Measurements from ENCODE around the gene CFAP251. TPM values are rescaled to one million over a fixed set of nuclear protein-coding genes. Genes with fewer than 3 reads are reported as not detected.
A peak's percentile ranks its signal among the peaks of the same experiment; 100 is the strongest.

Gene CFAP251
- total and polyA plus RNA-seq, 2 of the 13 experiments (the other 11 are each of a cell fraction or from before 2014, with no cell fraction given) = 0.30 to 0.42 TPM

GRCh38 chr12:121888478-121889273 lies 29.7 kb upstream of the CFAP251 start, which contains the start of gene PSMD9 (continued):
- TF ChIP-seq ZBTB33 (CRISPR knock-in tag; IDR thresholded peaks at IDR 0.05) (peak; percentile 86), ZNF124 (CRISPR knock-in tag; IDR thresholded peaks at IDR 0.05) (peak; percentile 74), POLR2G (IDR thresholded peaks at IDR 0.05; ENCODE audit: low read depth, low read length) (peak; percentile 94), ATF2 (CRISPR knock-in tag; IDR thresholded peaks at IDR 0.05) (peak; percentile 88), ZGPAT (CRISPR knock-in tag; IDR thresholded peaks at IDR 0.05) (peak; percentile 97), ZBTB43 (CRISPR knock-in tag; conservative IDR thresholded peaks at IDR 0.05) (0 out of 2 replicates have a peak, but pooled peaks have one; percentile 51), RXRB (CRISPR knock-in tag; IDR thresholded peaks at IDR 0.05; ENCODE audit: borderline replicate concordance) (peak; percentile 60; the same call in 1 of the 2 replicates), ZFAT (CRISPR knock-in tag; conservative IDR thresholded peaks at IDR 0.05) (no peak), ZNF772 (CRISPR knock-in tag; IDR thresholded peaks at IDR 0.05) (peak; percentile 92), MZF1 (CRISPR knock-in tag; IDR thresholded peaks at IDR 0.05; ENCODE audit: borderline replicate concordance) (peak; percentile 100), ZSCAN29 (CRISPR knock-in tag; conservative IDR thresholded peaks at IDR 0.05) (peak; percentile 97), ZNF878 (CRISPR knock-in tag; IDR thresholded peaks at IDR 0.05) (0 out of 2 replicates have a peak, but pooled peaks have one; percentile 43), FOXK2 (IDR thresholded peaks at IDR 0.05) (peak; percentile 78; the same call in 1 of the 2 replicates), ZNF557 (CRISPR knock-in tag; IDR thresholded peaks at IDR 0.05) (0 out of 2 replicates have a peak, but pooled peaks have one; percentile 30), RCOR2 (CRISPR knock-in tag; IDR thresholded peaks at IDR 0.05) (peak; percentile 99), REL (CRISPR knock-in tag; conservative IDR thresholded peaks at IDR 0.05) (0 out of 2 replicates have a peak, but pooled peaks have one; percentile 89), ZNF619 (CRISPR knock-in tag; IDR thresholded peaks at IDR 0.05) (peak; percentile 88; the same call in 1 of the 2 replicates), PITX1 (CRISPR knock-in tag; IDR thresholded peaks at IDR 0.05) (peak; percentile 89), POLR2AphosphoS5 (IDR thresholded peaks at IDR 0.05; ENCODE audit: low read depth, low read length) (peak; percentile 73), CBFB (CRISPR knock-in tag; IDR thresholded peaks at IDR 0.05) (peak; percentile 83; the same call in 1 of the 2 replicates), ZNF747 (CRISPR knock-in tag; IDR thresholded peaks at IDR 0.05; ENCODE audit: borderline replicate concordance) (peak; percentile 95), HDAC2 (CRISPR knock-in tag; IDR thresholded peaks at IDR 0.05) (peak; percentile 95), JUND (CRISPR knock-in tag; IDR thresholded peaks at IDR 0.05) (peak; percentile 80), KDM4B (CRISPR knock-in tag; IDR thresholded peaks at IDR 0.05) (0 out of 2 replicates have a peak, but pooled peaks have one; percentile 33), GFI1 (CRISPR knock-in tag; IDR thresholded peaks at IDR 0.05; ENCODE audit: borderline replicate concordance) (peak; percentile 85; the same call in 1 of the 2 replicates)
